T-helper 1 cell (primary cell): ENCODE results near the gene HNRNPA1.
"Not testable (repeated sequence)": the region's sequence is repeated elsewhere in the genome, so short reads cannot be mapped to it uniquely, and the experiment has no call there.

ENCODE experiments used
- DNase-seq, 5 donors: peaks; one replicate each; pipeline ENCODE4 v3.0.0-alpha.2; 2012 to 2020

Gene HNRNPA1

GRCh38 chr12:54299515-54300224 is 19.1 kb downstream of the HNRNPA1 start:
- no peak for DNase-seq

GRCh38 chr12:54300225-54300731 is 19.8 kb downstream of the HNRNPA1 start:
- DNase-seq, result no peak

- peak in 1 of 5 donors; percentile 29 for DNase-seq
Measured at GRCh38 chr12:54300732-54301427, 20.4 kb downstream of the HNRNPA1 start, which contains the start of gene NFE2. Gene NFE2, minus strand, starts transcription at chr12:54301015. Its CDS starts 5,767 bp downstream, at chr12:54295248.

- no peak for DNase-seq
Measured at GRCh38 chr12:54301428-54302048, 21.0 kb downstream of the HNRNPA1 start.

GRCh38 chr12:54303640-54304039 is 23.1 kb downstream of the HNRNPA1 start:
- DNase-seq, result no peak

GRCh38 chr12:54304187-54304810 is 23.8 kb downstream of the HNRNPA1 start:
- no peak for DNase-seq

GRCh38 chr12:54306925-54307741 is 26.6 kb downstream of the HNRNPA1 start:
- DNase-seq, result peak in 1 of 5 donors; percentile 63

GRCh38 chr12:54311051-54311450 is 30.5 kb downstream of the HNRNPA1 start:
- DNase-seq, result no peak

GRCh38 chr12:54312309-54312708 is 31.8 kb downstream of the HNRNPA1 start:
- DNase-seq, result not testable (repeated sequence)

GRCh38 chr12:54321363-54321762 is 40.8 kb downstream of the HNRNPA1 start:
- no peak for DNase-seq

- peak; percentile 82 to 99 (median 91) for DNase-seq
Measured at GRCh38 chr12:54324617-54325441, 44.3 kb downstream of the HNRNPA1 start, which contains the start of gene COPZ1. Gene COPZ1, plus strand, starts transcription at chr12:54325131. Its CDS starts 33 bp downstream, at chr12:54325164.

- DNase-seq, result not testable (repeated sequence)
Measured at GRCh38 chr12:54325442-54326109, 45.0 kb downstream of the HNRNPA1 start.

- DNase-seq, result no peak
Measured at GRCh38 chr12:54328595-54329337, 48.2 kb downstream of the HNRNPA1 start.

GRCh38 chr12:54329759-54330158 is 49.2 kb downstream of the HNRNPA1 start:
- DNase-seq, result no peak

- no peak for DNase-seq
Measured at GRCh38 chr12:54330442-54330841, 49.9 kb downstream of the HNRNPA1 start.

GRCh38 chr12:54331461-54331860 is 50.9 kb downstream of the HNRNPA1 start:
- DNase-seq, result no peak

GRCh38 chr12:54333420-54334034 is 53.0 kb downstream of the HNRNPA1 start:
- DNase-seq, result no peak
